HepG2 (cell line): ENCODE results near the gene TRAPPC3. TPM values are rescaled to one million over a fixed set of nuclear protein-coding genes. Genes with fewer than 3 reads are reported as not detected.

Experiments used
- ATAC-seq: fragments of 200-7000 bp; cut with Tn5 transposase; 3 replicates; pipeline ENCODE4 v1.9.1; 2020; ENCODE audit warnings: mild to moderate bottlenecking, moderate library complexity
- BruUV-seq: library from RNA; stranded (reverse); fragments of 400-500 nt; replicated peaks from 2 replicates; lab custom pipeline; 2021; lab: Mats Ljungman, UMichigan
- CTCF ChIA-PET: fragments of 300-600 bp; formaldehyde crosslinking; extraction: SDS; loops from one replicate; lab custom pipeline; 2021; ENCODE audit warnings: low total read pairs, inconsistent platforms, low intra/inter-chr PET ratio; lab: Yijun Ruan, JAX
- POLR2A ChIA-PET: fragments of 350-600 bp; sonication (Branson Sonifier 250); formaldehyde crosslinking; loops from one replicate; lab custom pipeline; 2020; ENCODE audit warnings: antibody characterized with exemption, inconsistent platforms; lab: Yijun Ruan, JAX
- DNase-seq: peaks from one replicate; pipeline ENCODE4 v3.0.0-alpha.2; 2015; ENCODE audit warnings: low spot score
- FAIRE-seq: peaks from 3 replicates; lab custom pipeline; 2011; peaks lifted over from hg19 to GRCh38; lab: Jason Lieb, UNC
- H2AFZ ChIP-seq: one replicate; pipeline ENCODE4 v1.6.1; 2011; ENCODE audit warnings: low read length, inconsistent platforms
- H3K27ac ChIP-seq: fragments of 300-600 bp; 3 replicates; pipeline ENCODE4 v1.8.0; 2011; ENCODE audit warnings: mixed run types, mild to moderate bottlenecking, mixed read lengths, low read length, inconsistent platforms; ENCODE audit not compliant: insufficient read depth; ENCODE audit errors: extremely low read length
- H3K27me3 ChIP-seq, 2 experiments: fragments of 200-600 bp in 1 of 2; 2 replicates in 1 of 2; 3 replicates in 1 of 2; pipeline versions ENCODE4 v1.6.0 to v1.8.0; 2011; ENCODE audit warnings: low read length in 2 of 2, mild to moderate bottlenecking in 2 of 2, moderate library complexity in 2 of 2, inconsistent platforms in 1 of 2; ENCODE audit not compliant: insufficient read depth in 2 of 2, control insufficient read depth in 1 of 2
- H3K36me3 ChIP-seq, 2 experiments: fragments of 200-600 bp in 1 of 2; replicated peaks in 1 of 2; 2 replicates in 1 of 2; 3 replicates in 1 of 2; pipeline versions ENCODE4 v1.5.1 to v1.8.0; 2011; ENCODE audit warnings: low read length in 2 of 2, inconsistent platforms in 1 of 2; ENCODE audit not compliant: insufficient read depth in 2 of 2, control insufficient read depth in 1 of 2
- H3K4me1 ChIP-seq: 2 replicates; pipeline ENCODE4 v1.5.1; 2012; ENCODE audit warnings: low read length, inconsistent platforms; ENCODE audit not compliant: insufficient read depth
- H3K4me2 ChIP-seq: 2 replicates; pipeline ENCODE4 v1.6.0; 2011; ENCODE audit warnings: low read depth, low read length, inconsistent platforms
- H3K4me3 ChIP-seq, 3 experiments: fragments of 200-600 bp in 1 of 3; sonication (generic), shearing (Covaris generic) in 1 of 3; replicated peaks in 1 of 3; 2 replicates each; pipeline ENCODE4 v1.5.1; 2011 to 2016; ENCODE audit warnings: low read length in 3 of 3, inconsistent platforms in 2 of 3, low read depth in 2 of 3, mild to moderate bottlenecking in 2 of 3, control low read depth in 1 of 3, mixed read lengths in 1 of 3; ENCODE audit not compliant: insufficient read depth in 1 of 3
- H3K79me2 ChIP-seq: one replicate; pipeline ENCODE4 v1.6.1; 2011; ENCODE audit warnings: low read length, inconsistent platforms; ENCODE audit not compliant: insufficient read depth
- H3K9ac ChIP-seq: 2 replicates; pipeline ENCODE4 v1.6.0; 2011; ENCODE audit warnings: mild to moderate bottlenecking, low read depth, low read length, inconsistent platforms; ENCODE audit not compliant: insufficient read depth
- H3K9me3 ChIP-seq: 2 replicates; pipeline ENCODE4 v1.5.1; 2012; ENCODE audit warnings: mild to moderate bottlenecking, low read length
- H4K20me1 ChIP-seq: 2 replicates; pipeline ENCODE4 v1.6.0; 2011; ENCODE audit warnings: inconsistent platforms, mild to moderate bottlenecking, low read length, moderate library complexity; ENCODE audit not compliant: insufficient read depth
- CEBPG ChIP-seq: IDR thresholded peaks from 2 replicates; pipeline ENCODE4 v1.6.1; 2016
- CHD2 ChIP-seq: IDR thresholded peaks from 2 replicates; pipeline ENCODE4 v1.6.1; 2011; ENCODE audit warnings: low read depth, low read length, improper control_type of control experiment
- FOXC1 ChIP-seq: sonication (generic); formaldehyde crosslinking; IDR thresholded peaks from 2 replicates; pipeline ENCODE4 v1.8.0; 2022; ENCODE audit warnings: mild to moderate bottlenecking, missing genetic modification reagents, borderline replicate concordance
- IRF2 ChIP-seq: IDR thresholded peaks from 2 replicates; pipeline ENCODE4 v1.6.1; 2018; ENCODE audit warnings: missing genetic modification reagents, missing compliant biosample characterization
- JUND ChIP-seq: sonication (generic); formaldehyde crosslinking; IDR thresholded peaks from 2 replicates; pipeline ENCODE4 v1.8.0; 2022; ENCODE audit warnings: mild to moderate bottlenecking, missing genetic modification reagents
- KDM4B ChIP-seq: sonication (generic); formaldehyde crosslinking; IDR thresholded peaks from 2 replicates; pipeline ENCODE4 v1.4.0; 2020; ENCODE audit warnings: missing genetic modification reagents
- KDM5B ChIP-seq: sonication (generic); formaldehyde crosslinking; IDR thresholded peaks from 2 replicates; pipeline ENCODE4 v1.4.0; 2020; ENCODE audit warnings: missing genetic modification reagents, mild to moderate bottlenecking, borderline replicate concordance
- MEIS2 ChIP-seq: sonication (generic); formaldehyde crosslinking; IDR thresholded peaks from 2 replicates; pipeline ENCODE4 v1.9.0; 2021; ENCODE audit warnings: mild to moderate bottlenecking, missing genetic modification reagents
- RAD21 ChIP-seq: fragments of 450-650 bp; formaldehyde crosslinking; IDR thresholded peaks from 2 replicates; pipeline ENCODE4 v1.5.0; 2020; ENCODE audit warnings: mild to moderate bottlenecking
- RXRA ChIP-seq: sonication (generic); formaldehyde crosslinking; IDR thresholded peaks from 2 replicates; pipeline ENCODE4 v1.5.1; 2020; ENCODE audit warnings: missing genetic modification reagents
- SNAI1 ChIP-seq: sonication (generic); formaldehyde crosslinking; IDR thresholded peaks from 2 replicates; pipeline ENCODE4 v1.5.0; 2020; ENCODE audit warnings: mild to moderate bottlenecking, missing genetic modification reagents, borderline replicate concordance
- SNRNP70 ChIP-seq: fragments of 200-400 bp; formaldehyde crosslinking; IDR thresholded peaks from 2 replicates; pipeline ENCODE4 v1.6.1; 2017; ENCODE audit warnings: mild to moderate bottlenecking, low read depth, low read length, moderate library complexity
- SRSF9 ChIP-seq: fragments of 200-400 bp; formaldehyde crosslinking; IDR thresholded peaks from 2 replicates; pipeline ENCODE4 v1.6.1; 2018; ENCODE audit warnings: borderline replicate concordance, mild to moderate bottlenecking, low read depth, low read length; ENCODE audit not compliant: insufficient read depth, poor library complexity, severe bottlenecking
- THAP11 ChIP-seq: IDR thresholded peaks from 2 replicates; pipeline ENCODE4 v1.6.1; 2016; ENCODE audit warnings: missing biosample characterization, missing genetic modification reagents
- TRAFD1 ChIP-seq: sonication (generic); formaldehyde crosslinking; IDR thresholded peaks from 2 replicates; pipeline ENCODE4 v1.5.1; 2020; ENCODE audit warnings: missing genetic modification reagents, mild to moderate bottlenecking, borderline replicate concordance
- ZNF639 ChIP-seq: conservative IDR thresholded peaks from 2 replicates; pipeline ENCODE4 v1.6.1; 2018; ENCODE audit warnings: missing genetic modification reagents
- ZNF773 ChIP-seq: sonication (generic); formaldehyde crosslinking; IDR thresholded peaks from 2 replicates; pipeline ENCODE4 v1.4.0; 2020; ENCODE audit warnings: missing genetic modification reagents, borderline replicate concordance
- ZSCAN25 ChIP-seq: sonication (generic); formaldehyde crosslinking; IDR thresholded peaks from 2 replicates; pipeline ENCODE4 v1.8.0; 2022; ENCODE audit warnings: mild to moderate bottlenecking, missing genetic modification reagents
- WGBS: methylation state at CpG from one replicate; pipeline ENCODE4 v1.1.6; 2017; ENCODE audit warnings: low lambda C conversion rate; 5-methylcytosine and 5-hydroxymethylcytosine counted together
- in situ Hi-C: cut with HindIII; loops from 2 replicates; pipeline ENCODE4 v1.10.0; 2017; ENCODE audit warnings: low pct_unique_long_range_greater_than_20kb; ENCODE audit not compliant: extremely low pct_ligation_motif_present
- intact Hi-C: fragments of 100-400 bp; cut with micrococcal nuclease; formaldehyde crosslinking; loops from one replicate; pipeline ENCODE4 v1.10.0; 2022; ENCODE audit not compliant: unreplicated experiment
- polyA plus RNA-seq, 8 experiments: library from polyadenylated mRNA; depleted of rRNA in 3 of 8; stranded (reverse) in 7 of 8; unstranded in 1 of 8; fragments of >200 nt; fragmentation: Illumina TruSeq in 4 of 8; extraction: Trizol in 4 of 8; gene quantifications; 2 replicates each; pipeline versions ENCODE4 v1.2.1 to v1.2.3, GENCODE V29; 2011 to 2016; ENCODE audit warnings: low read depth in 4 of 8, missing spikeins in 1 of 8, mixed read lengths in 1 of 8; ENCODE audit not compliant: insufficient read depth in 1 of 8
- total RNA-seq, 5 experiments: library from RNA; depleted of rRNA; stranded (reverse); fragments of >200 nt; fragmentation: Illumina TruSeq; extraction: Trizol; gene quantifications; 2 replicates each; pipeline ENCODE4 v1.2.3, GENCODE V29; 2016; ENCODE audit warnings: low read depth in 1 of 5

The TRAPPC3 gene
- total and polyA plus RNA-seq, 2 of the 13 experiments (the other 11 are each of a cell fraction or from before 2014, with no cell fraction given): 53.7 to 62.4 TPM

- no peak overlapping the region for H3K9ac ChIP-seq
- no TSS peak for BruUV-seq
Observed at GRCh38 chr1:36134031-36134430, 15.3 kb downstream of the TRAPPC3 start.

GRCh38 chr1:36133484-36133883 lies 15.8 kb downstream of the TRAPPC3 start:
- H3K4me3 ChIP-seq: no peak overlapping the region
- CTCF ChIA-PET: interaction anchor here (4.5 kb wide), 1 partner anchor 35 kb away, joined by 104 read pairs; no protein-coding TSS in a partner anchor
- H3K36me3 ChIP-seq: peaks cover 10 to 24% of the 10 kb centered on the region in 2 experiments; a peak in 3 of 5 replicates
- no TSS peak for BruUV-seq
- H3K9ac ChIP-seq: no peak overlapping the region
- no peaks in the 10 kb centered on the region for H3K9me3 ChIP-seq
- no peaks in the 10 kb centered on the region; a peak in 1 of 5 replicates for H3K27me3 ChIP-seq
- 68% methylated on average over 3 of the region's 3 CpGs for WGBS
- H4K20me1 ChIP-seq: no peaks in the 10 kb centered on the region
- peaks cover 20% of the 10 kb centered on the region for H3K4me1 ChIP-seq
- in situ Hi-C loops (loop anchor here (5.0 kb wide), 1 partner anchor 36 kb away; no protein-coding TSS in a partner anchor), intact Hi-C loops (no loop called here)
- H3K27ac ChIP-seq: no peak overlapping the region
- POLR2A ChIA-PET: interaction anchor here (0.7 kb wide), 1 partner anchor 29 kb away, joined by 3 read pairs; no protein-coding TSS in a partner anchor
- ATAC-seq (no peak), FAIRE-seq (no peak), DNase-seq (no peak)
- no peak overlapping the region for H3K4me2 ChIP-seq
- H2AFZ ChIP-seq: no peak overlapping the region
- no peaks in the 10 kb centered on the region for H3K79me2 ChIP-seq
- no peak for TF ChIP-seq TRAFD1
- TF ChIP-seq CEBPG (CRISPR knock-in tag): no peak
- no peak for TF ChIP-seq SRSF9
- no peak for TF ChIP-seq FOXC1 (CRISPR knock-in tag)
- TF ChIP-seq IRF2 (CRISPR knock-in tag): no peak
- no peak for TF ChIP-seq JUND
- TF ChIP-seq RAD21 (CRISPR knock-in tag): no peak
- TF ChIP-seq SNAI1 (CRISPR knock-in tag): no peak
- no peak for TF ChIP-seq SNRNP70
- no peak for TF ChIP-seq ZNF639 (CRISPR knock-in tag)
- no peak for TF ChIP-seq THAP11
- no peak for TF ChIP-seq CHD2
- no peak for TF ChIP-seq KDM4B (CRISPR knock-in tag)
- no peak for TF ChIP-seq ZSCAN25 (CRISPR knock-in tag)
- TF ChIP-seq RXRA (CRISPR knock-in tag): no peak
- TF ChIP-seq ZNF773 (CRISPR knock-in tag): no peak

More at GRCh38 chr1:36134031-36134430, 15.3 kb downstream of the TRAPPC3 start:
- ATAC-seq (peak; percentile 25), DNase-seq (no peak), FAIRE-seq (no peak)
- H4K20me1 ChIP-seq: no peaks in the 10 kb centered on the region
- TF ChIP-seq KDM5B (CRISPR knock-in tag) (no peak), MEIS2 (CRISPR knock-in tag) (no peak)
- in situ Hi-C loops (loop anchor here (5.0 kb wide), 1 partner anchor 37 kb away; no protein-coding TSS in a partner anchor), intact Hi-C loops (loop anchor here (1.0 kb wide), 1 partner anchor 35 kb away; no protein-coding TSS in a partner anchor)
- no peak overlapping the region for H3K27ac ChIP-seq
- no peak overlapping the region for H2AFZ ChIP-seq
- H3K36me3 ChIP-seq: peaks cover 10 to 26% of the 10 kb centered on the region in 2 experiments; a peak in 3 of 5 replicates
- WGBS: 11% methylated on average over 6 of the region's 6 CpGs
- ChIA-PET CTCF (interaction anchor here (1.5 to 4.5 kb wide), 3 partner anchors 32 to 54 kb away, joined by 6 to 104 read pairs (median 9); no protein-coding TSS in a partner anchor), POLR2A (interaction anchor here (1.2 kb wide), 1 partner anchor 19 kb away, joined by 4 read pairs; no protein-coding TSS in a partner anchor)
- H3K4me3 ChIP-seq: no peak overlapping the region
- no peaks in the 10 kb centered on the region for H3K9me3 ChIP-seq
- peaks cover 18% of the 10 kb centered on the region for H3K4me1 ChIP-seq
- no peaks in the 10 kb centered on the region for H3K79me2 ChIP-seq
- no peak overlapping the region for H3K4me2 ChIP-seq
- H3K27me3 ChIP-seq: no peaks in the 10 kb centered on the region
